NCI-H1417 treated with DMSO at 0.1 percent for 48 hours (cell line): ENCODE results near the gene ALOX12B.
"Not testable (repeated sequence)": the region's sequence is repeated elsewhere in the genome, so short reads cannot be mapped to it uniquely, and the experiment has no call there.

ENCODE experiments used
- DNase-seq: peaks from one replicate; lab custom pipeline; 2025; lab: John Stamatoyannopoulos, UW

ALOX12B gene

GRCh38 chr17:8082292-8082691 lies 5.2 kb downstream of the ALOX12B start:
- DNase-seq = no peak

GRCh38 chr17:8081876-8082275 lies 5.6 kb downstream of the ALOX12B start:
- no peak for DNase-seq

GRCh38 chr17:8080799-8081219 lies 6.7 kb downstream of the ALOX12B start:
- no peak for DNase-seq

- no peak for DNase-seq
Observed at GRCh38 chr17:8080208-8080798, 7.2 kb downstream of the ALOX12B start.

- peak; percentile 5 for DNase-seq
Observed at GRCh38 chr17:8079291-8080207, 8.0 kb downstream of the ALOX12B start.

- not testable (repeated sequence) for DNase-seq
Observed at GRCh38 chr17:8077939-8078338, 9.6 kb downstream of the ALOX12B start.

- DNase-seq = no peak
Observed at GRCh38 chr17:8076502-8077266, 10.8 kb downstream of the ALOX12B start.

- no peak for DNase-seq
Observed at GRCh38 chr17:8075574-8076342, 11.8 kb downstream of the ALOX12B start.

- no peak for DNase-seq
Observed at GRCh38 chr17:8075081-8075480, 12.4 kb downstream of the ALOX12B start.

- DNase-seq = no peak
Observed at GRCh38 chr17:8074554-8074953, 13.0 kb downstream of the ALOX12B start.

GRCh38 chr17:8073627-8074484 lies 13.7 kb downstream of the ALOX12B start:
- DNase-seq = peak; percentile 6

GRCh38 chr17:8072729-8073461 lies 14.6 kb downstream of the ALOX12B start:
- DNase-seq = no peak

GRCh38 chr17:8072341-8072728 lies 15.2 kb downstream of the ALOX12B start:
- no peak for DNase-seq

GRCh38 chr17:8071496-8071895 lies 16.0 kb downstream of the ALOX12B start:
- no peak for DNase-seq

- no peak for DNase-seq
Observed at GRCh38 chr17:8069587-8069860, 18.0 kb downstream of the ALOX12B start.

- DNase-seq = no peak
Observed at GRCh38 chr17:8068736-8069586, 18.6 kb downstream of the ALOX12B start.

GRCh38 chr17:8067806-8068205 lies 19.7 kb downstream of the ALOX12B start:
- no peak for DNase-seq

- DNase-seq = no peak
Observed at GRCh38 chr17:8066841-8067775, 20.4 kb downstream of the ALOX12B start.
